Measurements from ENCODE around the gene C10orf90. TPM values are rescaled to one million over a fixed set of nuclear protein-coding genes. Genes with fewer than 3 reads are reported as not detected.

Gene C10orf90
- polyA plus RNA-seq, 3 donors = not detected

- Histone ChIP-seq H3K4me1 (ENCODE audit: control insufficient read depth in 1 of 2, insufficient read depth in 2 of 2, low read length in 2 of 2) (no peaks in the 10 kb centered on the region), H3K9ac (ENCODE audit: insufficient read depth, low read length, poor library complexity, severe bottlenecking) (no peak overlapping the region), H2AFZ (ENCODE audit: insufficient read depth, low read depth, low read length, poor library complexity, severe bottlenecking) (no peak overlapping the region), H3K79me2 (ENCODE audit: insufficient read depth, low read length) (no peaks in the 10 kb centered on the region), H3K27ac (ENCODE audit: low read depth in 1 of 2, low read length in 2 of 2) (no peak overlapping the region), H3K9me3 (replicated peaks in 1 of 2; ENCODE audit: control insufficient read depth in 1 of 2, insufficient read depth in 1 of 2, low read length in 2 of 2) (no peaks in the 10 kb centered on the region), H3K4me3 (replicated peaks in 1 of 3; ENCODE audit: low read depth in 2 of 3, low read length in 3 of 3) (no peak overlapping the region), H4K20me1 (ENCODE audit: insufficient read depth, low read length) (no peaks in the 10 kb centered on the region), H3K36me3 (replicated peaks in 1 of 2; ENCODE audit: control insufficient read depth in 1 of 2, insufficient read depth in 2 of 2, low read length in 2 of 2) (no peaks in the 10 kb centered on the region), H3K4me2 (replicated peaks; ENCODE audit: extremely low read depth, low read length, poor library complexity, severe bottlenecking) (no peak overlapping the region), H3K27me3 (ENCODE audit: control insufficient read depth in 2 of 2, insufficient read depth in 2 of 2, low read length in 2 of 2) (no peaks in the 10 kb centered on the region)
- Mint-ChIP-seq H3K9me3 (peaks cover 0 to 7% (median 0%) of the 10 kb centered on the region in 7 donors), H3K4me1 (no peaks in the 10 kb centered on the region), H3K36me3 (no peaks in the 10 kb centered on the region), H3K27ac (no peak overlapping the region), H3K4me3 (no peak overlapping the region), H3K27me3 (ENCODE audit: low read depth in 3 of 3) (peaks cover under 1 to 5% (median 3%) of the 10 kb centered on the region in 3 donors)
- intact Hi-C loops (cut with micrococcal nuclease) = no loop called here
- no peak for DNase-seq
- WGBS (ENCODE audit: insufficient coverage) = 91% methylated on average over 6 of the region's 11 CpGs
- TF ChIP-seq, protein P1, sequence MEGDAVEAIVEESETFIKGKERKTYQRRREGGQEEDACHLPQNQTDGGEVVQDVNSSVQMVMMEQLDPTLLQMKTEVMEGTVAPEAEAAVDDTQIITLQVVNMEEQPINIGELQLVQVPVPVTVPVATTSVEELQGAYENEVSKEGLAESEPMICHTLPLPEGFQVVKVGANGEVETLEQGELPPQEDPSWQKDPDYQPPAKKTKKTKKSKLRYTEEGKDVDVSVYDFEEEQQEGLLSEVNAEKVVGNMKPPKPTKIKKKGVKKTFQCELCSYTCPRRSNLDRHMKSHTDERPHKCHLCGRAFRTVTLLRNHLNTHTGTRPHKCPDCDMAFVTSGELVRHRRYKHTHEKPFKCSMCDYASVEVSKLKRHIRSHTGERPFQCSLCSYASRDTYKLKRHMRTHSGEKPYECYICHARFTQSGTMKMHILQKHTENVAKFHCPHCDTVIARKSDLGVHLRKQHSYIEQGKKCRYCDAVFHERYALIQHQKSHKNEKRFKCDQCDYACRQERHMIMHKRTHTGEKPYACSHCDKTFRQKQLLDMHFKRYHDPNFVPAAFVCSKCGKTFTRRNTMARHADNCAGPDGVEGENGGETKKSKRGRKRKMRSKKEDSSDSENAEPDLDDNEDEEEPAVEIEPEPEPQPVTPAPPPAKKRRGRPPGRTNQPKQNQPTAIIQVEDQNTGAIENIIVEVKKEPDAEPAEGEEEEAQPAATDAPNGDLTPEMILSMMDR (IDR thresholded peaks at IDR 0.05) = no peak
These were observed 40.4 kb downstream of the C10orf90 start for GRCh38 chr10:126629925-126630624.

- Histone ChIP-seq H3K4me2 (replicated peaks; ENCODE audit: extremely low read depth, low read length, poor library complexity, severe bottlenecking) (no peak overlapping the region), H3K27me3 (ENCODE audit: control insufficient read depth in 2 of 2, insufficient read depth in 2 of 2, low read length in 2 of 2) (no peaks in the 10 kb centered on the region), H2AFZ (ENCODE audit: insufficient read depth, low read depth, low read length, poor library complexity, severe bottlenecking) (no peak overlapping the region), H3K4me3 (replicated peaks in 1 of 3; ENCODE audit: low read depth in 2 of 3, low read length in 3 of 3) (no peak overlapping the region), H3K9me3 (replicated peaks in 1 of 2; ENCODE audit: control insufficient read depth in 1 of 2, insufficient read depth in 1 of 2, low read length in 2 of 2) (no peaks in the 10 kb centered on the region), H3K9ac (ENCODE audit: insufficient read depth, low read length, poor library complexity, severe bottlenecking) (no peak overlapping the region), H3K36me3 (replicated peaks in 1 of 2; ENCODE audit: control insufficient read depth in 1 of 2, insufficient read depth in 2 of 2, low read length in 2 of 2) (no peaks in the 10 kb centered on the region), H4K20me1 (ENCODE audit: insufficient read depth, low read length) (no peaks in the 10 kb centered on the region), H3K4me1 (ENCODE audit: control insufficient read depth in 1 of 2, insufficient read depth in 2 of 2, low read length in 2 of 2) (no peaks in the 10 kb centered on the region), H3K79me2 (ENCODE audit: insufficient read depth, low read length) (no peaks in the 10 kb centered on the region), H3K27ac (ENCODE audit: low read depth in 1 of 2, low read length in 2 of 2) (no peak overlapping the region)
- H3K9me3 Mint-ChIP-seq = peaks cover 0 to 7% (median 0%) of the 10 kb centered on the region in 7 donors
- no peak overlapping the region for H3K27ac Mint-ChIP-seq
- 91% methylated on average over 3 of the region's 3 CpGs for WGBS (ENCODE audit: insufficient coverage)
- TF ChIP-seq, protein P1 (IDR thresholded peaks at IDR 0.05) = no peak
- H3K36me3 Mint-ChIP-seq = no peaks in the 10 kb centered on the region
- DNase-seq = no peak
- no peaks in the 10 kb centered on the region for H3K4me1 Mint-ChIP-seq
- H3K27me3 Mint-ChIP-seq (ENCODE audit: low read depth in 3 of 3) = peaks cover 2 to 7% (median 3%) of the 10 kb centered on the region in 3 donors
- intact Hi-C loops (cut with micrococcal nuclease) = no loop called here
- no peak overlapping the region for H3K4me3 Mint-ChIP-seq
These were observed 41.7 kb downstream of the C10orf90 start for GRCh38 chr10:126628746-126629145.
